ENCODE data around the gene ZNF394. TPM values are rescaled to one million over a fixed set of nuclear protein-coding genes. Genes with fewer than 3 reads are reported as not detected.

The ZNF394 gene
- total and polyA plus RNA-seq, 2 donors (not counting 3 experiments of a cell fraction or from before 2014, with no cell fraction given) = 8.6 to 22.8 TPM

GRCh38 chr7:99460651-99461050 is 39.4 kb downstream of the ZNF394 start:
- CTCF ChIA-PET = interaction anchor here (1.1 to 2.3 kb wide), 2 partner anchors 14 to 156 kb away, joined by 4 to 8 read pairs; partner anchors contain the start of gene ZSCAN25
- no peak for FAIRE-seq
- Histone ChIP-seq H2AFZ (ENCODE audit: low read depth, low read length) (no peak overlapping the region), H3K36me3 (ENCODE audit: control insufficient read depth in 2 of 2, extremely low read depth in 1 of 2, insufficient read depth in 2 of 2, low read length in 2 of 2) (peaks cover 3 to 36% of the 10 kb centered on the region in 2 experiments), H4K20me1 (replicated peaks; ENCODE audit: control insufficient read depth, extremely low read depth, insufficient read depth, low read length) (no peaks in the 10 kb centered on the region), H3K9me3 (replicated peaks; ENCODE audit: control insufficient read depth, insufficient read depth, low read length) (no peaks in the 10 kb centered on the region), H3K27me3 (ENCODE audit: control insufficient read depth in 2 of 2, insufficient read depth in 2 of 2, low read length in 2 of 2) (no peaks in the 10 kb centered on the region), H3K4me2 (ENCODE audit: insufficient read depth, low read length) (no peak overlapping the region), H3K9ac (replicated peaks; ENCODE audit: extremely low read depth, insufficient read depth, low read length) (no peak overlapping the region), H3K79me2 (ENCODE audit: control insufficient read depth, insufficient read depth, low read length) (peaks cover 72% of the 10 kb centered on the region), H3K9me1 (replicated peaks; ENCODE audit: control insufficient read depth, extremely low read depth, insufficient read depth, low read length) (no peaks in the 10 kb centered on the region), H3K27ac (ENCODE audit: insufficient read depth, low read depth, low read length) (no peak overlapping the region), H3K4me3 (replicated peaks in 1 of 3; ENCODE audit: insufficient read depth in 1 of 3, low read depth in 1 of 3, low read length in 3 of 3) (no peak overlapping the region), H3K4me1 (ENCODE audit: control insufficient read depth, extremely low read depth, insufficient read depth, low read length) (peaks cover 9% of the 10 kb centered on the region)
- TF ChIP-seq CTCF (IDR thresholded peaks at IDR 0.05; ENCODE audit: extremely low read depth in 1 of 2, insufficient read depth in 1 of 2, low read depth in 1 of 2, low read length in 2 of 2) = no peak
- TF ChIP-seq MAX (IDR thresholded peaks at IDR 0.05; ENCODE audit: insufficient read depth, insufficient read length) = no peak
- no peak for TF ChIP-seq POLR2AphosphoS5 (IDR thresholded peaks at IDR 0.05; ENCODE audit: insufficient read depth, low read depth, low read length)
- TF ChIP-seq FOS (IDR thresholded peaks at IDR 0.05; ENCODE audit: borderline replicate concordance, insufficient read depth, low read length) = no peak
- TF ChIP-seq JUN (IDR thresholded peaks at IDR 0.05; ENCODE audit: borderline replicate concordance, insufficient read depth, insufficient read length, low read depth) = no peak
- TF ChIP-seq EZH2 (IDR thresholded peaks at IDR 0.05; ENCODE audit: borderline replicate concordance, low read depth, low read length, severe bottlenecking) = no peak
- no peak for TF ChIP-seq GATA2 (IDR thresholded peaks at IDR 0.05; ENCODE audit: insufficient read depth, insufficient read length, low read depth, low read length)
- TF ChIP-seq MYC (IDR thresholded peaks at IDR 0.05; ENCODE audit: low read depth, low read length) = no peak
- TF ChIP-seq POLR2A (IDR thresholded peaks at IDR 0.05; ENCODE audit: low read depth, low read length) = no peak
- dilution Hi-C loops (cut with MboI; ENCODE audit: extremely low pct_ligation_motif_present, low sequenced_read_pairs) = no loop called here
- BruUV-seq (replicated peaks) = no TSS peak
- intact Hi-C loops (cut with micrococcal nuclease) = no loop called here
- DNase-seq (ENCODE audit: low read depth, low spot score) = no peak
- POLR2A ChIA-PET = no interaction called here
